Lower leg skin (tissue), 3 donors: ENCODE data around the gene ARFGAP3.

Experiments
- POLR2A ChIP-seq, 2 donors: fragments of 450-650 bp; IDR thresholded peaks; one replicate each; pipeline ENCODE4 v1.6.1; 2016 to 2017; ENCODE audit warnings: antibody characterized with exemption in 2 of 2, mild to moderate bottlenecking in 1 of 2, moderate library complexity in 1 of 2
- TF ChIP-seq, protein P1 (sequence below), 3 donors: fragments of 450-650 bp; IDR thresholded peaks; one replicate each; pipeline ENCODE4 v1.5.1; 2016; ENCODE audit warnings: antibody characterized with exemption in 3 of 3, mild to moderate bottlenecking in 3 of 3, moderate library complexity in 2 of 3

DNA sequence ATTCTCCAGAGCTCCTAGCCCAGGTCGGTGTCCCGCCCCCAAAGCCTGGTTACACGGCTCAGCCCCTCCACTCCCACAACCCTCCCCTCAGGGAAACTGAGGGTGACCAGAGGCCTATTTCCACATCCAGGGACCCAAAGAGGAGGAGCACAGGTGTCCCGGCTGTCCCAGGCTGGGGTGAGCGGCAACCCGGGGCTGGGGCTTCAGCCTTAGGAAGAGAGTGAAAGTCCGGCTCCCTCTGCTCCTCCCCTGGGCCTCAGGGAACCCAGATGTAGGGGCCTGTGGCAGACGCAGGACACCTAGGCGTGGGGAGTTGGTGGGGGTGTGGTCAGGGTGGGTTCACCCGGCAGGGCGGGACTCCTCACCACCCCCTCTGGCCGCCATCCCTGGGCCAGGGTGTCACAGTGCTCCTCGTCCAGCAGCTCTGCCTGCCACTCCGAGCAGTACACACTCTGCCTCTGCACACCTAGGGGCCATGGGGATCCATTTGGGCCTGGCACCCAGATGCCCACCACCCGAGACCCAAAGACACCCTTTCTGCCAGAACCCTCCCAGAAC is 63.1 kb downstream of the ARFGAP3 start:
- TF ChIP-seq, protein P1, sequence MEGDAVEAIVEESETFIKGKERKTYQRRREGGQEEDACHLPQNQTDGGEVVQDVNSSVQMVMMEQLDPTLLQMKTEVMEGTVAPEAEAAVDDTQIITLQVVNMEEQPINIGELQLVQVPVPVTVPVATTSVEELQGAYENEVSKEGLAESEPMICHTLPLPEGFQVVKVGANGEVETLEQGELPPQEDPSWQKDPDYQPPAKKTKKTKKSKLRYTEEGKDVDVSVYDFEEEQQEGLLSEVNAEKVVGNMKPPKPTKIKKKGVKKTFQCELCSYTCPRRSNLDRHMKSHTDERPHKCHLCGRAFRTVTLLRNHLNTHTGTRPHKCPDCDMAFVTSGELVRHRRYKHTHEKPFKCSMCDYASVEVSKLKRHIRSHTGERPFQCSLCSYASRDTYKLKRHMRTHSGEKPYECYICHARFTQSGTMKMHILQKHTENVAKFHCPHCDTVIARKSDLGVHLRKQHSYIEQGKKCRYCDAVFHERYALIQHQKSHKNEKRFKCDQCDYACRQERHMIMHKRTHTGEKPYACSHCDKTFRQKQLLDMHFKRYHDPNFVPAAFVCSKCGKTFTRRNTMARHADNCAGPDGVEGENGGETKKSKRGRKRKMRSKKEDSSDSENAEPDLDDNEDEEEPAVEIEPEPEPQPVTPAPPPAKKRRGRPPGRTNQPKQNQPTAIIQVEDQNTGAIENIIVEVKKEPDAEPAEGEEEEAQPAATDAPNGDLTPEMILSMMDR (IDR thresholded peaks at IDR 0.05), result no peak
- no peak for TF ChIP-seq POLR2A (IDR thresholded peaks at IDR 0.05)
